HepG2 (cell line): ENCODE results near the gene SPRED2. TPM values are rescaled to one million over a fixed set of nuclear protein-coding genes. Genes with fewer than 3 reads are reported as not detected.

ENCODE experiments used
- HHEX ChIP-seq: IDR thresholded peaks from 2 replicates; pipeline ENCODE4 v1.6.1; 2016; ENCODE audit warnings: control low read depth
- JARID2 ChIP-seq: sonication (generic); formaldehyde crosslinking; IDR thresholded peaks from 2 replicates; pipeline ENCODE4 v1.8.1; 2023; ENCODE audit warnings: missing genetic modification reagents, inconsistent platforms; ENCODE audit not compliant: insufficient replicate concordance
- JDP2 ChIP-seq: sonication (generic); formaldehyde crosslinking; IDR thresholded peaks from 2 replicates; pipeline ENCODE4 v1.8.1; 2022; ENCODE audit warnings: missing genetic modification reagents, borderline replicate concordance
- ZNF460 ChIP-seq: sonication (generic); formaldehyde crosslinking; IDR thresholded peaks from 2 replicates; pipeline ENCODE4 v1.5.1; 2020; ENCODE audit warnings: missing genetic modification reagents, mild to moderate bottlenecking, borderline replicate concordance
- ZNF558 ChIP-seq: sonication (generic); formaldehyde crosslinking; IDR thresholded peaks from 2 replicates; pipeline ENCODE4 v1.9.0; 2022; ENCODE audit warnings: mild to moderate bottlenecking, missing genetic modification reagents, borderline replicate concordance
- ZNF678 ChIP-seq: sonication (generic); formaldehyde crosslinking; IDR thresholded peaks from 2 replicates; pipeline ENCODE4 v1.4.0; 2020; ENCODE audit warnings: mild to moderate bottlenecking, missing genetic modification reagents
- polyA plus RNA-seq, 8 experiments: library from polyadenylated mRNA; depleted of rRNA in 3 of 8; stranded (reverse) in 7 of 8; unstranded in 1 of 8; fragments of >200 nt; fragmentation: Illumina TruSeq in 4 of 8; extraction: Trizol in 4 of 8; gene quantifications; 2 replicates each; pipeline versions ENCODE4 v1.2.1 to v1.2.3, GENCODE V29; 2011 to 2016; ENCODE audit warnings: low read depth in 4 of 8, missing spikeins in 1 of 8, mixed read lengths in 1 of 8; ENCODE audit not compliant: insufficient read depth in 1 of 8
- total RNA-seq, 5 experiments: library from RNA; depleted of rRNA; stranded (reverse); fragments of >200 nt; fragmentation: Illumina TruSeq; extraction: Trizol; gene quantifications; 2 replicates each; pipeline ENCODE4 v1.2.3, GENCODE V29; 2016; ENCODE audit warnings: low read depth in 1 of 5
- TF ChIP-seq, protein P1 (sequence below): IDR thresholded peaks from 2 replicates; pipeline ENCODE4 v1.6.1; 2012; ENCODE audit warnings: low read depth, low read length, improper control_type of control experiment
- TF ChIP-seq, protein P2 (sequence below): IDR thresholded peaks from 2 replicates; pipeline ENCODE4 v1.6.1; 2016
- TF ChIP-seq, protein P3 (sequence below): sonication (generic); formaldehyde crosslinking; IDR thresholded peaks from 2 replicates; pipeline ENCODE4 v1.4.0; 2020; ENCODE audit warnings: mild to moderate bottlenecking, missing genetic modification reagents
- TF ChIP-seq, protein P4 (sequence below): sonication (generic); formaldehyde crosslinking; IDR thresholded peaks from 2 replicates; pipeline ENCODE4 v1.4.0; 2020; ENCODE audit warnings: mild to moderate bottlenecking, missing genetic modification reagents
- TF ChIP-seq, protein P5 (sequence below): sonication (generic); formaldehyde crosslinking; IDR thresholded peaks from 2 replicates; pipeline ENCODE4 v1.9.0; 2022; ENCODE audit warnings: low read depth, missing genetic modification reagents
- TF ChIP-seq, protein P6 (sequence below): sonication (generic); formaldehyde crosslinking; conservative IDR thresholded peaks from 2 replicates; pipeline ENCODE4 v1.8.0; 2022; ENCODE audit warnings: low read depth, missing genetic modification reagents
- TF ChIP-seq, protein P7 (sequence below): IDR thresholded peaks from 2 replicates; pipeline ENCODE4 v1.6.1; 2016; ENCODE audit warnings: missing genetic modification reagents, missing compliant biosample characterization

SPRED2 gene
- total and polyA plus RNA-seq, 2 of the 13 experiments (the other 11 are each of a cell fraction or from before 2014, with no cell fraction given): 13.0 to 37.0 TPM

DNA sequence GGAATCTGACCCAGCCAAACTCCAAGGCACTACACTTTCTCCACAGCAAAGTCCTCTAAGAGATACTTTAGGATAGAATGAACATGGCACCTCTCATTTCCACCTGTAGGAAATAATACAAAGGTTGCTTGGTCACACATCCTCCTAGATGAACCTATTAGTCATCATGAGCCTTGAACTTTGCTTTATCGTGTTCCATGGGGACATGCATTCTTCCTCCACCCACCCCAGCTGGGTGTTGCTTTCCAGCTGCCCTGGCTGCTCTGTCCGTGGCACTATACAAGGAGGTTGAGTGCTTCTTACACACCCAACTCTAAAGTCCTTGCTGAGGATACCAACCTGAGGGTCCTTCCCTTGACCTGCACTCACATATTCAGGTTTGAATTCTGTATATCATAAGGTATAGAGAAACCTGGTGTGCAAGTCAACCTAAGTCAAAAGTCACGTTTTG lies 52.7 kb downstream of the SPRED2 start (continued):
- TF ChIP-seq, protein P1, sequence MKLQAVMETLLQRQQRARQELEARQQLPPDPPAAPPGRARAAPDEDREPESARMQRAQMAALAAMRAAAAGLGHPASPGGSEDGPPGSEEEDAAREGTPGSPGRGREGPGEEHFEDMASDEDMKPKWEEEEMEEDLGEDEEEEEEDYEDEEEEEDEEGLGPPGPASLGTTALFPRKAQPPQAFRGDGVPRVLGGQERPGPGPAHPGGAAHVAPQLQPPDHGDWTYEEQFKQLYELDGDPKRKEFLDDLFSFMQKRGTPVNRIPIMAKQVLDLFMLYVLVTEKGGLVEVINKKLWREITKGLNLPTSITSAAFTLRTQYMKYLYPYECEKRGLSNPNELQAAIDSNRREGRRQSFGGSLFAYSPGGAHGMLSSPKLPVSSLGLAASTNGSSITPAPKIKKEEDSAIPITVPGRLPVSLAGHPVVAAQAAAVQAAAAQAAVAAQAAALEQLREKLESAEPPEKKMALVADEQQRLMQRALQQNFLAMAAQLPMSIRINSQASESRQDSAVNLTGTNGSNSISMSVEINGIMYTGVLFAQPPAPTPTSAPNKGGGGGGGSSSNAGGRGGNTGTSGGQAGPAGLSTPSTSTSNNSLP: no peak; the same call in 1 of the 2 replicates
- TF ChIP-seq ZNF678 (no peak), JDP2 (no peak), ZNF558 (CRISPR knock-in tag) (no peak), HHEX (no peak), ZNF460 (no peak), JARID2 (CRISPR knock-in tag) (no peak)
- TF ChIP-seq, protein P2, sequence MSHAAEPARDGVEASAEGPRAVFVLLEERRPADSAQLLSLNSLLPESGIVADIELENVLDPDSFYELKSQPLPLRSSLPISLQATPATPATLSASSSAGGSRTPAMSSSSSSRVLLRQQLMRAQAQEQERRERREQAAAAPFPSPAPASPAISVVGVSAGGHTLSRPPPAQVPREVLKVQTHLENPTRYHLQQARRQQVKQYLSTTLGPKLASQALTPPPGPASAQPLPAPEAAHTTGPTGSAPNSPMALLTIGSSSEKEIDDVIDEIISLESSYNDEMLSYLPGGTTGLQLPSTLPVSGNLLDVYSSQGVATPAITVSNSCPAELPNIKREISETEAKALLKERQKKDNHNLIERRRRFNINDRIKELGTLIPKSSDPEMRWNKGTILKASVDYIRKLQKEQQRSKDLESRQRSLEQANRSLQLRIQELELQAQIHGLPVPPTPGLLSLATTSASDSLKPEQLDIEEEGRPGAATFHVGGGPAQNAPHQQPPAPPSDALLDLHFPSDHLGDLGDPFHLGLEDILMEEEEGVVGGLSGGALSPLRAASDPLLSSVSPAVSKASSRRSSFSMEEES (CRISPR knock-in tag): no peak
- TF ChIP-seq, protein P3, sequence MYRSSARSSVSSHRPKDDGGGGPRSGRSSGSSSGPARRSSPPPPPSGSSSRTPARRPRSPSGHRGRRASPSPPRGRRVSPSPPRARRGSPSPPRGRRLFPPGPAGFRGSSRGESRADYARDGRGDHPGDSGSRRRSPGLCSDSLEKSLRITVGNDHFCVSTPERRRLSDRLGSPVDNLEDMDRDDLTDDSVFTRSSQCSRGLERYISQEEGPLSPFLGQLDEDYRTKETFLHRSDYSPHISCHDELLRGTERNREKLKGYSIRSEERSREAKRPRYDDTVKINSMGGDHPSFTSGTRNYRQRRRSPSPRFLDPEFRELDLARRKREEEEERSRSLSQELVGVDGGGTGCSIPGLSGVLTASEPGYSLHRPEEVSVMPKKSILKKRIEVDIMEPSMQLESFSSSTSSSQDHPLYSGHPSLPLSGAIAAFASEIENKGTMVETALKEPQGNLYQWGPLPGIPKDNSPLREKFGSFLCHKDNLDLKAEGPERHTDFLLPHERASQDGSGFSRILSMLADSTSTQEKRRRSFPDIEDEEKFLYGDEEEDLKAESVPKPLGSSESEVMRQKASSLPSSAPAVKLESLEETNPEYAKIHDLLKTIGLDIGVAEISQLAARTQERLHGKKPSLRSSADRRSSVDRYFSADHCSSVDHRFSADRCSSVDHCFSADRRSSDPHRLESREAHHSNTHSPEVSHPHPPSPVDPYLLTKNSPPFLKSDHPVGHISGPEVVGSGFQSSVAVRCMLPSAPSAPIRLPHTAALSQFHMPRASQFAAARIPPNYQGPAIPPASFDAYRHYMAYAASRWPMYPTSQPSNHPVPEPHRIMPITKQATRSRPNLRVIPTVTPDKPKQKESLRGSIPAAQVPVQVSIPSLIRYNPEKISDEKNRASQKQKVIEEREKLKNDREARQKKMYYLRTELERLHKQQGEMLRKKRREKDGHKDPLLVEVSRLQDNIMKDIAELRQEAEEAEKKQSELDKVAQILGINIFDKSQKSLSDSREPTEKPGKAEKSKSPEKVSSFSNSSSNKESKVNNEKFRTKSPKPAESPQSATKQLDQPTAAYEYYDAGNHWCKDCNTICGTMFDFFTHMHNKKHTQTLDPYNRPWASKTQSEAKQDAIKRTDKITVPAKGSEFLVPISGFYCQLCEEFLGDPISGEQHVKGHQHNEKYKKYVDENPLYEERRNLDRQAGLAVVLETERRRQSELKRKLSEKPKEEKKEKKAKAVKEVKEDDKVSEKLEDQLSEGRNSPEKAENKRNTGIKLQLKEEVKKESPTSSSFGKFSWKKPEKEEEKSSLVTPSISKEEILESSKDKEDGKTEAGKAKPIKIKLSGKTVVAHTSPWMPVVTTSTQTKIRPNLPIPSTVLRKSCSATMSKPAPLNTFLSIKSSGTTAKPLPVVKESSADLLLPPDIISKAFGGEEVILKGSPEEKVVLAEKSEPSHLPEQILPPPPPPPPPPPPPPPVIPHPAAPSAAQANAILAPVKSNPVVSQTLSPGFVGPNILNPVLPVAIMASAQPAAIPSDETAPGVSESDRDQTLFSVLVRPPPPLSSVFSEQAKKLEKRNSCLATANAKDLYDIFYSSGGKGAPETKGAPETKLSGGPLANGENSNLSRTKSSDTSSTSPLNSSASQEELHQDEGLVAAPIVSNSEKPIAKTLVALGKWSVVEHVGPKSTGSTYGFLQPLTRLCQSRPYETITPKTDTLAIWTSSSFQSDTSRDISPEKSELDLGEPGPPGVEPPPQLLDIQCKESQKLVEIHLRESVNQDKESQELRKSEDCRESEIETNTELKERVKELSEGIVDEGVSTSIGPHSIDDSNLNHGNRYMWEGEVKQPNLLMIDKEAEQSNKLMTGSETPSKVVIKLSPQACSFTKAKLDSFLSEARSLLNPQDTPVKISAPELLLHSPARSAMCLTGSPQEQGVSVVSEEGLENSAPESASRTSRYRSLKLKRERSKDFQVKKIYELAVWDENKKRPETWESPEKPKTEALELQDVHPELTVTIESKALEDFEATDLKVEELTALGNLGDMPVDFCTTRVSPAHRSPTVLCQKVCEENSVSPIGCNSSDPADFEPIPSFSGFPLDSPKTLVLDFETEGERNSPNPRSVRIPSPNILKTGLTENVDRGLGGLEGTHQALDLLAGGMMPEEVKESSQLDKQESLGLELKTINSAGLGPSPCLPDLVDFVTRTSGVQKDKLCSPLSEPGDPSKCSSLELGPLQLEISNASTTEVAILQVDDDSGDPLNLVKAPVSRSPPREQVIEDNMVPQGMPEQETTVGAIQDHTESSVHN: no peak
- TF ChIP-seq, protein P4, sequence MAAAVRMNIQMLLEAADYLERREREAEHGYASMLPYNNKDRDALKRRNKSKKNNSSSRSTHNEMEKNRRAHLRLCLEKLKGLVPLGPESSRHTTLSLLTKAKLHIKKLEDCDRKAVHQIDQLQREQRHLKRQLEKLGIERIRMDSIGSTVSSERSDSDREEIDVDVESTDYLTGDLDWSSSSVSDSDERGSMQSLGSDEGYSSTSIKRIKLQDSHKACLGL (CRISPR knock-in tag): no peak
- TF ChIP-seq, protein P5, sequence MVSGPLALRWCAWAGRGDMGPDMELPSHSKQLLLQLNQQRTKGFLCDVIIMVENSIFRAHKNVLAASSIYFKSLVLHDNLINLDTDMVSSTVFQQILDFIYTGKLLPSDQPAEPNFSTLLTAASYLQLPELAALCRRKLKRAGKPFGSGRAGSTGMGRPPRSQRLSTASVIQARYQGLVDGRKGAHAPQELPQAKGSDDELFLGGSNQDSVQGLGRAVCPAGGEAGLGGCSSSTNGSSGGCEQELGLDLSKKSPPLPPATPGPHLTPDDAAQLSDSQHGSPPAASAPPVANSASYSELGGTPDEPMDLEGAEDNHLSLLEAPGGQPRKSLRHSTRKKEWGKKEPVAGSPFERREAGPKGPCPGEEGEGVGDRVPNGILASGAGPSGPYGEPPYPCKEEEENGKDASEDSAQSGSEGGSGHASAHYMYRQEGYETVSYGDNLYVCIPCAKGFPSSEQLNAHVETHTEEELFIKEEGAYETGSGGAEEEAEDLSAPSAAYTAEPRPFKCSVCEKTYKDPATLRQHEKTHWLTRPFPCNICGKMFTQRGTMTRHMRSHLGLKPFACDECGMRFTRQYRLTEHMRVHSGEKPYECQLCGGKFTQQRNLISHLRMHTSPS: no peak
- TF ChIP-seq, protein P6, sequence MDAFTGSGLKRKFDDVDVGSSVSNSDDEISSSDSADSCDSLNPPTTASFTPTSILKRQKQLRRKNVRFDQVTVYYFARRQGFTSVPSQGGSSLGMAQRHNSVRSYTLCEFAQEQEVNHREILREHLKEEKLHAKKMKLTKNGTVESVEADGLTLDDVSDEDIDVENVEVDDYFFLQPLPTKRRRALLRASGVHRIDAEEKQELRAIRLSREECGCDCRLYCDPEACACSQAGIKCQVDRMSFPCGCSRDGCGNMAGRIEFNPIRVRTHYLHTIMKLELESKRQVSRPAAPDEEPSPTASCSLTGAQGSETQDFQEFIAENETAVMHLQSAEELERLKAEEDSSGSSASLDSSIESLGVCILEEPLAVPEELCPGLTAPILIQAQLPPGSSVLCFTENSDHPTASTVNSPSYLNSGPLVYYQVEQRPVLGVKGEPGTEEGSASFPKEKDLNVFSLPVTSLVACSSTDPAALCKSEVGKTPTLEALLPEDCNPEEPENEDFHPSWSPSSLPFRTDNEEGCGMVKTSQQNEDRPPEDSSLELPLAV (CRISPR knock-in tag): no peak
- TF ChIP-seq, protein P7, sequence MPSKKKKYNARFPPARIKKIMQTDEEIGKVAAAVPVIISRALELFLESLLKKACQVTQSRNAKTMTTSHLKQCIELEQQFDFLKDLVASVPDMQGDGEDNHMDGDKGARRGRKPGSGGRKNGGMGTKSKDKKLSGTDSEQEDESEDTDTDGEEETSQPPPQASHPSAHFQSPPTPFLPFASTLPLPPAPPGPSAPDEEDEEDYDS (CRISPR knock-in tag): no peak
